Testis (tissue), 3 donors: ENCODE measurements around the gene CACNA1C. TPM values are rescaled to one million over a fixed set of nuclear protein-coding genes. Genes with fewer than 3 reads are reported as not detected.

Source experiments
- DNase-seq: peaks from one replicate; pipeline ENCODE4 v3.0.0-alpha.2; 2019
- H3K27ac ChIP-seq, 2 donors: fragments of 200-600 bp; sonication (generic); one replicate each; pipeline ENCODE4 v1.5.1; 2019
- H3K27me3 ChIP-seq: fragments of 200-600 bp; sonication (generic); one replicate; pipeline ENCODE4 v1.5.1; 2019
- H3K36me3 ChIP-seq: fragments of 200-600 bp; sonication (generic); one replicate; pipeline ENCODE4 v1.5.1; 2017; ENCODE audit warnings: low read depth; ENCODE audit errors: missing control alignments
- H3K4me1 ChIP-seq: fragments of 200-600 bp; sonication (generic); one replicate; pipeline ENCODE4 v1.5.1; 2019
- H3K4me3 ChIP-seq, 2 donors: fragments of 200-600 bp; sonication (generic); one replicate each; pipeline ENCODE4 v1.5.1; 2017 to 2019
- H3K9me3 ChIP-seq: fragments of 200-600 bp; sonication (generic); one replicate; pipeline ENCODE4 v1.5.1; 2017
- CTCF ChIP-seq, 3 experiments: fragments of 450-650 bp in 2 of 3; fragments of 200-600 bp in 1 of 3; sonication (generic) in 1 of 3; IDR thresholded peaks; one replicate each; pipeline ENCODE4 v1.5.1; 2016 to 2019; ENCODE audit warnings: antibody characterized with exemption in 3 of 3, mild to moderate bottlenecking in 2 of 3, moderate library complexity in 1 of 3
- POLR2A ChIP-seq: fragments of 450-650 bp; IDR thresholded peaks from one replicate; pipeline ENCODE4 v1.6.1; 2017; ENCODE audit warnings: antibody characterized with exemption, mild to moderate bottlenecking, moderate library complexity
- WGBS, 2 donors: methylation state at CpG; one replicate each; pipeline ENCODE4 v1.1.5; 2018; 5-methylcytosine and 5-hydroxymethylcytosine counted together
- intact Hi-C: fragments of 100-400 bp; cut with DNase I; formaldehyde crosslinking; loops from one replicate; pipeline ENCODE4 v1.15.1; 2023; ENCODE audit warnings: low total_unique reads
- polyA plus RNA-seq: library from polyadenylated mRNA; stranded (reverse); fragments of 350-450 nt; fragmentation: Illumina TruSeq; extraction: RNeasy Lipid Tissue Mini Kit (QIAGEN cat#74804); gene quantifications from one replicate; pipeline ENCODE4 v1.2.3, GENCODE V29; 2014; ENCODE audit warnings: low read depth, low replicate concordance; ENCODE audit not compliant: insufficient read depth
- total RNA-seq, 2 donors: library from RNA; depleted of rRNA; stranded (reverse); fragments of >200 nt; gene quantifications; one replicate each; pipeline ENCODE4 v1.2.3, GENCODE V29; 2016

CACNA1C gene
- total and polyA plus RNA-seq, 3 donors from 2014 or later: 20.3 to 36.8 (median 32.0) TPM

GRCh38 chr12:2227360-2227759 is 174.6 kb downstream of the CACNA1C start:
- Histone ChIP-seq H3K4me3 (no peak overlapping the region), H3K9me3 (no peaks in the 10 kb centered on the region), H3K4me1 (no peaks in the 10 kb centered on the region), H3K27me3 (no peaks in the 10 kb centered on the region), H3K36me3 (no peaks in the 10 kb centered on the region), H3K27ac (no peak overlapping the region)
- no peak for DNase-seq
- WGBS, 2 donors: 45 to 81% methylated on average over 1 of the region's 1 CpG
- TF ChIP-seq POLR2A (no peak), CTCF (IDR thresholded peaks at IDR 0.05) (no peak)
- intact Hi-C loops: no loop called here

GRCh38 chr12:2228535-2228934 is 175.7 kb downstream of the CACNA1C start:
- intact Hi-C loops: no loop called here
- no peaks in the 10 kb centered on the region for H3K27me3 ChIP-seq
- H3K36me3 ChIP-seq: no peaks in the 10 kb centered on the region
- no peak for TF ChIP-seq CTCF (IDR thresholded peaks at IDR 0.05)
- no peak for TF ChIP-seq POLR2A
- no peak overlapping the region for H3K27ac ChIP-seq
- no peak overlapping the region for H3K4me3 ChIP-seq
- no peaks in the 10 kb centered on the region for H3K4me1 ChIP-seq
- H3K9me3 ChIP-seq: no peaks in the 10 kb centered on the region
- DNase-seq: no peak

- peak overlapping the region; percentile 45 to 59 for H3K4me3 ChIP-seq
- intact Hi-C loops: no loop called here
- no peak for TF ChIP-seq POLR2A
- no peak for TF ChIP-seq CTCF (IDR thresholded peaks at IDR 0.05)
- H3K36me3 ChIP-seq: no peaks in the 10 kb centered on the region
- H3K27ac ChIP-seq: peak overlapping the region; percentile 61 to 72
- 53 to 59% methylated on average over 46 to 61 of the region's 61 CpGs for WGBS, 2 donors
- no peaks in the 10 kb centered on the region for H3K27me3 ChIP-seq
- no peaks in the 10 kb centered on the region for H3K9me3 ChIP-seq
- no peaks in the 10 kb centered on the region for H3K4me1 ChIP-seq
- DNase-seq: peak; percentile 68
Observed at GRCh38 chr12:2229661-2230539, 177.1 kb downstream of the CACNA1C start.

- WGBS, 2 donors: 66 to 69% methylated on average over 7 of the region's 7 CpGs
- Histone ChIP-seq H3K4me1 (no peaks in the 10 kb centered on the region), H3K27me3 (no peaks in the 10 kb centered on the region), H3K9me3 (no peaks in the 10 kb centered on the region), H3K36me3 (no peaks in the 10 kb centered on the region), H3K27ac (peak overlapping the region in 1 of 2 donors; percentile 72), H3K4me3 (no peak overlapping the region)
- DNase-seq: no peak
- intact Hi-C loops: no loop called here
- no peak for TF ChIP-seq CTCF (IDR thresholded peaks at IDR 0.05)
- TF ChIP-seq POLR2A: no peak
Observed at GRCh38 chr12:2231011-2231595, 178.3 kb downstream of the CACNA1C start.
